ENCODE measurements around the gene ZNF208. TPM values are rescaled to one million over a fixed set of nuclear protein-coding genes. Genes with fewer than 3 reads are reported as not detected.
"Not testable (repeated sequence)": the region's sequence is repeated elsewhere in the genome, so short reads cannot be mapped to it uniquely, and the experiment has no call there.

The ZNF208 gene
- 0.44 and 0.51 TPM in 2 replicates for total RNA-seq (2012; rRNA removed)

DNA sequence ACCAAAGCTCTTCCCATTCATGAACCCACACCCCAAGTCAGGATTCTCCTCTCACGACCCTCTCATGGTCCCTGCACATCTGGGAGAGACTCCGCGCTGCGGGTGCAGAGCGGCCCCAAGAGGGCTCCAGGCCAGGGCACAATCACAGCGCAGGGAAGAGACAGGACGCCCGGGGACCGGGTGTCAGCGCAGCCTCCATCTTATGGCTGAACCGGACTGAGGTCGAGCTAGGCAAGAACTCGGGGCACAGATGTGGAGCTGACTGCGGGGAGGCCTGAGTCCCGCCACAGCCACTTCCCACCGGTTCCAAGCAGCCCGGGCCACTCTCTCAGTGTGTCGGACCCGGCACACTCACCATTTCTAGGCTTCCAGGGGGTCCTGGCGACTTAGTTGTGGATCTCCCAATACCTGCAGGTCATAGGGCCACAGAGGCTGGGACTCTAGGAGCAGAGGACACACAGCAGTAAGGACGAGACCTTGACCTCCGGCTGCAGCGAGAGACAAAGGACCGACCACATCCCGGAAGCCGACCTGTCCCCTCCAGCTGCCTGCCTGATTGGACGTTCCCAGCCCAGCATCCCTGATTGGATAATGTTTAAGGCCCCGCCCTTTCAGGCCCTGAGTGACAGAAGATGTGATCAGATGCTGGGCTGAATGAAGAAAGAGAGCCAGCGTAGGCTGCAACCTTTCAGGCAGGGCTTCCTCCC is at the start of gene ZNF208:
ZNF208 (minus strand) TSS at position 507 of the 707 bp plus-strand sequence; CDS start at position 358, 149 bp downstream.
- not testable (repeated sequence) for H3K27me3 ChIP-seq (ENCODE audit: control insufficient read depth, insufficient read depth, low read length); H3K4me2 ChIP-seq (ENCODE audit: low read length); H3K4me1 ChIP-seq (ENCODE audit: control insufficient read depth, insufficient read depth, low read length); H3K9ac ChIP-seq (ENCODE audit: low read depth, low read length); H3K4me3 ChIP-seq (ENCODE audit: low read length); H3K9me3 ChIP-seq (replicated peaks; ENCODE audit: low read length); H3K36me3 ChIP-seq (ENCODE audit: insufficient read depth, low read length)

DNA sequence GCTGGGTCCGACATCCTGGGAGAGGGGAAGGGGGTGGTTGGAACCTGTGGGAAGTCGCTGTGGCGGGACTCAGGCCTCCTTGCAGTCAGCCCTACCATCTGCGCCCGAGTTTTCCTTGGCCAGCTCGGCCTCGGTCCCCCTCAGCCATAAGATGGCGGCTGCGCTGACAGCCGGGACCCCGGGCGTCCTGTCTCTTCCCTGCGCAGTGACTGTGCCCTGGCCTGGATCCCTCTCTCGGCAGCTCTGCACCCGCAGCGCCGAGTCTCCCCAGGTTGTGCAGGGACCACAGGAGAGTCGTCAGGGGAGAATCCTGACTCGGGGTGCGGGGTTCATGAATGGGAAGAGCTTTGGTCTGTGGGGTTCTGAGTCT is 41.9 kb upstream of the ZNF208 start:
- H3K36me3 ChIP-seq (ENCODE audit: insufficient read depth, low read length), result no peaks in the 10 kb centered on the region
- H3K9me3 ChIP-seq (replicated peaks; ENCODE audit: low read length), result peaks cover 15% of the 10 kb centered on the region
- H3K27me3 ChIP-seq (ENCODE audit: control insufficient read depth, insufficient read depth, low read length), result no peaks in the 10 kb centered on the region
- peak overlapping the region; percentile 60 for H3K4me3 ChIP-seq (ENCODE audit: low read length)
- H3K9ac ChIP-seq (ENCODE audit: low read depth, low read length), result no peak overlapping the region
- no peaks in the 10 kb centered on the region for H3K4me1 ChIP-seq (ENCODE audit: control insufficient read depth, insufficient read depth, low read length)
- H3K4me2 ChIP-seq (ENCODE audit: low read length), result peak overlapping the region; percentile 33

DNA sequence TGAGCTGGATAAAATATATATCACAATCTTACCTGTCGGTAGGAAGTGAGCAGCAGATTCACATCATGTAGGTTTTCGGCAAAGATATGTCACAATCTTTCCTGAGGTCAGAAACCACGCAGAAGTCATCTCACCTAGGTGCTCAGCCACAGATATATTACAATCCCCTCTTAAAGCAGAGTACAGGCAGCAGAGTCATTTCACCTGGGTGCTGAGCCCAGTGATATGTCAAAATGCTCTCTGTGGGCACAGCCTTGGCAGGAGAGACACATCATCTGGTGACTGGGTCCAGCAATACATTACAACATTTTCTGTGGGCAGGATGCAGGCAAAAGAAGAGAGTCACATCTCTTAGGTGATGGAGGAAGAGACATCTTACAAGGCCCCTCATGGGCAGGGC is 30.4 kb upstream of the ZNF208 start:
- H3K27me3 ChIP-seq (ENCODE audit: control insufficient read depth, insufficient read depth, low read length); H3K4me2 ChIP-seq (ENCODE audit: low read length); H3K36me3 ChIP-seq (ENCODE audit: insufficient read depth, low read length); H3K4me1 ChIP-seq (ENCODE audit: control insufficient read depth, insufficient read depth, low read length); H3K9ac ChIP-seq (ENCODE audit: low read depth, low read length); H3K4me3 ChIP-seq (ENCODE audit: low read length): not testable (repeated sequence)
- peaks cover 13% of the 10 kb centered on the region for H3K9me3 ChIP-seq (replicated peaks; ENCODE audit: low read length)

DNA sequence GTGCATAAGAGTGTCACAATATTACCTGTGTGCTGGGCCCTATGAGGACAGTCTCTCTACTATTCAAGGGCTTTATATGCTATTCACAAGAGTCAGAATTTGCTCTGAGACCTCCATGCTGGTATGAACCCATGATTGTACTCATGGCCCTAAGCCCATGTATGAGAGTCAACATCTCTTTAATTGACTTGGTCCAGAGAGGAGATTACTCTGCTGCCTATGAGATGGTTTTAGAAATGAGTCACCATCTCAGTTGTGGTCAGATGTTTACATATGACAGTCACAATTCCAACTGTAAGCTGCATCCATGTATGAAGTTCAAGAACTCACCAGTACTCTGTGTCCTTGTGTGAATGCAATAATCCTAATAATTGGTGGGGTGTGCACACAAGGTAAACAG is 19.9 kb upstream of the ZNF208 start:
- H3K4me1 ChIP-seq (ENCODE audit: control insufficient read depth, insufficient read depth, low read length), result no peaks in the 10 kb centered on the region
- no peak overlapping the region for H3K9ac ChIP-seq (ENCODE audit: low read depth, low read length)
- no peak overlapping the region for H3K4me3 ChIP-seq (ENCODE audit: low read length)
- H3K36me3 ChIP-seq (ENCODE audit: insufficient read depth, low read length), result no peaks in the 10 kb centered on the region
- no peaks in the 10 kb centered on the region for H3K27me3 ChIP-seq (ENCODE audit: control insufficient read depth, insufficient read depth, low read length)
- peaks cover 17% of the 10 kb centered on the region for H3K9me3 ChIP-seq (replicated peaks; ENCODE audit: low read length)
- H3K4me2 ChIP-seq (ENCODE audit: low read length), result no peak overlapping the region

DNA sequence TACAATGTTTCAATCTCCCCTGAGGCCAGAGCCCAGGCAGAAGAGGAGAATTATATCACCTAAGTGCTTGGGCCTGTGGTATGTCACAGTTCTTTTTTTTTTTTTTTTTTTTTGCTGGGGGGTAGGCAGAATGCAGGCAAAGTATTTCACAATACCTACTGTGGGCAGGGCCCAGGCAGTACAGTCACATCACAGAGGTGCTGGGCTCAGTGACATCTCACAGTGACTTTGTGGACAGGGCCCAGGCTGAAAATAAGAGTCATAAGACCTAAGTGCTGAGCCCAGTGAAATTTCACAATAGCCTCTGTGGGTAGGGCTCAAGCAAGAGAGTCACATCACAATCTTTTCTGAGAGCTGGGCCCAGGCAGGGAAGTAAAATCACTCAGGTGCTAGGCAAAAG is 15.9 kb upstream of the ZNF208 start:
- Histone ChIP-seq H3K4me2 (ENCODE audit: low read length) (no peak overlapping the region), H3K9me3 (replicated peaks; ENCODE audit: low read length) (peaks cover 14% of the 10 kb centered on the region), H3K4me1 (ENCODE audit: control insufficient read depth, insufficient read depth, low read length) (no peaks in the 10 kb centered on the region)

DNA sequence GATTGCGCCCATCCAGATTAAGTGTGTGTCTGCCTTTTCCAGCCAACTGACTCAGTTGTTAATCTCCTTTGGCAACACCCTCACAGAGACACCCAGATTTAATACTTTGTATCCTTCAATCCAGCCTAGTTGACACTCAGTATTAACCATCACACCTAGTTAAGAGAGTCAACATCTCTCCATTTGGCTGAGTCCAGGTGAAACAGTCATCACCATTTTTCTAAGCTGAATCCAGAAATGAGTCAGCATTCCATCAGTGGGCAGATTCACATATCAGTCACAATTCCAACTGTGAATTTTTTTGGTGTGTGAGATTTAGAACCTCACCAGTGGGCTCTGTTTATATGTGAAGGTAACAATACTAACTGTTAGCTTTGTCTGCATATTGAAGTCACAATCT is 14.8 kb upstream of the ZNF208 start:
- not testable (repeated sequence) for H3K9ac ChIP-seq (ENCODE audit: low read depth, low read length); H3K4me2 ChIP-seq (ENCODE audit: low read length); H3K36me3 ChIP-seq (ENCODE audit: insufficient read depth, low read length); H3K4me3 ChIP-seq (ENCODE audit: low read length); H3K4me1 ChIP-seq (ENCODE audit: control insufficient read depth, insufficient read depth, low read length); H3K27me3 ChIP-seq (ENCODE audit: control insufficient read depth, insufficient read depth, low read length)
- peaks cover 14% of the 10 kb centered on the region for H3K9me3 ChIP-seq (replicated peaks; ENCODE audit: low read length)

More for the DNA sequence above, 15.9 kb upstream of the ZNF208 start:
- Histone ChIP-seq H3K36me3 (ENCODE audit: insufficient read depth, low read length) (no peaks in the 10 kb centered on the region), H3K27me3 (ENCODE audit: control insufficient read depth, insufficient read depth, low read length) (no peaks in the 10 kb centered on the region), H3K4me3 (ENCODE audit: low read length) (no peak overlapping the region), H3K9ac (ENCODE audit: low read depth, low read length) (no peak overlapping the region)

DNA sequence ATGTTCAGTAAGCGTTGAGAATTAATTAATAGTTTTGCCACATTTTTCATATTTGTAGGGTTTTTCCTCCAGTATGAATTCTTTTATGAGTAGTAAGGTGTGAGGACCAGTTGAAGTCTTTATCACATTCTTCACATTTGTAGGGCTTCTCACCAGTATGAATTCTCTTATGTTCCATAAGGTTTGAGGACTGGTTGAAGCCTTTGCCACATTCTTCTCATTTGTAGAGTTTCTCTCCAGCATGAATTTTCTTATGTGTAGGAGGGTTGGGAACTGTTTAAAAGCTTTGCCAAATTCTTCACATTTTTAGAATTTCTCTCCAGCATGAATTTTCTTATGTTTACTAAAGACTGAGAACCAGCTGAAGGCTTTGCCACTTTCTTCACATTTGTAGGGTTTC is 40.3 kb downstream of the ZNF208 start:
- H3K9ac ChIP-seq (ENCODE audit: low read depth, low read length), result no peak overlapping the region
- H3K4me1 ChIP-seq (ENCODE audit: control insufficient read depth, insufficient read depth, low read length), result no peaks in the 10 kb centered on the region
- H3K4me2 ChIP-seq (ENCODE audit: low read length), result no peak overlapping the region
- no peaks in the 10 kb centered on the region for H3K36me3 ChIP-seq (ENCODE audit: insufficient read depth, low read length)
- H3K27me3 ChIP-seq (ENCODE audit: control insufficient read depth, insufficient read depth, low read length), result no peaks in the 10 kb centered on the region
- no peak overlapping the region for H3K4me3 ChIP-seq (ENCODE audit: low read length)
- H3K9me3 ChIP-seq (replicated peaks; ENCODE audit: low read length), result peaks cover 3% of the 10 kb centered on the region

DNA sequence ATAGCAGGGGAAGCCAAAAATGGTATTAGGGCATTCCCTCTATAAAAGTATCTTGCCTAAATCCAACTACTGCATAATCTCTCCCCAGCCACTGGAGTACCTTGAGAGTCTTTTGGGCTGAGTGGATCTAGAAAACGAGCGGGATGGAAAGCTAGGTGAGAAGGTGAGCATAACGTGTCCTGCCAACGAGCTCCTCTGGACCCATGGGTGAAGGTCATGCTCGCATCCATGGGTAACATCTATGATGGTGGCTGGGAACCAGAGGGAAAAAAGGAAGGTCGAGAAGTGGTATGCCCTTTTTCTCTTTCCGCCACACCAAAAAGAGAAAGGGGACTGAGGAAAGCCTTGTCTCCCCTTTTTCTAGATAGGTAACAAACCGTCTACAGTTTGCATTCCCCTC is 63.0 kb downstream of the ZNF208 start:
- Histone ChIP-seq H3K27me3 (ENCODE audit: control insufficient read depth, insufficient read depth, low read length) (no peaks in the 10 kb centered on the region), H3K36me3 (ENCODE audit: insufficient read depth, low read length) (no peaks in the 10 kb centered on the region), H3K9me3 (replicated peaks; ENCODE audit: low read length) (peaks cover 15% of the 10 kb centered on the region), H3K4me2 (ENCODE audit: low read length) (no peak overlapping the region), H3K4me1 (ENCODE audit: control insufficient read depth, insufficient read depth, low read length) (no peaks in the 10 kb centered on the region), H3K9ac (ENCODE audit: low read depth, low read length) (no peak overlapping the region), H3K4me3 (ENCODE audit: low read length) (no peak overlapping the region)

DNA sequence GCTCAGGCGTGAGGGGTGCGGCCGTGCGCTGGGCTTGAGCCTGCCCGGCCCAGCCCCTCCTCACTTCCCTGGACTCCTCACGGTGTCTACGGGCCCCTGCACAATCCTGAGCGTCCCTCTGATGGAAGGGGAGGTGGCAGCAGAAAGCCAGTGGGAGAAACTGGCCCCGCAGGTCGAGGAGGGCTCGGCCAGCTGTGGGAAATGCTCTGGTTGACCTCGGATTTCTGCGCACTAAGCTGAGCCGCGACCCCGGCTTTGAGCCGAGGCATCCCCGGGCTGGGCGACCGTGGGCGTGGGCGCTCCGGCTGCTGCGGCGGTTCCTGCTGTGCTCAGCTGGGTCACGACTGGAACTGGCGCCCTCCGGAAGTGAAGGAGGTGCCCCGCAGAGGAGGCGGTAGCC is 70.1 kb downstream of the ZNF208 start:
- peaks cover 3% of the 10 kb centered on the region for H3K9me3 ChIP-seq (replicated peaks; ENCODE audit: low read length)
- no peaks in the 10 kb centered on the region for H3K36me3 ChIP-seq (ENCODE audit: insufficient read depth, low read length)
- H3K4me2 ChIP-seq (ENCODE audit: low read length), result no peak overlapping the region
- no peak overlapping the region for H3K4me3 ChIP-seq (ENCODE audit: low read length)
- H3K4me1 ChIP-seq (ENCODE audit: control insufficient read depth, insufficient read depth, low read length), result no peaks in the 10 kb centered on the region
- H3K27me3 ChIP-seq (ENCODE audit: control insufficient read depth, insufficient read depth, low read length), result no peaks in the 10 kb centered on the region
- no peak overlapping the region for H3K9ac ChIP-seq (ENCODE audit: low read depth, low read length)

DNA sequence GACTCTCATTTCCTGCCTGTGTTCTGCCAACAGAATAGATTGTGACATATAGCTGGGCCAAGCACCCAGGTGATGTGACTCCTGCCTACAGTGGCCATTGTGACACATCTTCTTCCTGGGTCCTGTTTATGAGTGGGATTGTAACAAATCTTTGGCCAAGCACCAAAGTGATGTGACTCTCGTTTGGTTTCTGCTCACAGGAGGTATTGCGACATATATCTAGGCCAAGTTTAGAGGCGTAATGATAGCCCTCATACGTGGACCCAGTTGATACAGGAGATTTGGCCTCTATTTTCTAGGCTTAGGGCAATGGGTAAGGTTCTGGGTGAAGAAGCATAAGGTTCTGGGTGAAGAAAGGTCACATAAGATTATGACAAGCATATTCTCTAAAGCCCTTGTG is 76.2 kb downstream of the ZNF208 start:
- Histone ChIP-seq H3K4me1 (ENCODE audit: control insufficient read depth, insufficient read depth, low read length) (no peaks in the 10 kb centered on the region), H3K9me3 (replicated peaks; ENCODE audit: low read length) (peaks cover 19% of the 10 kb centered on the region), H3K4me3 (ENCODE audit: low read length) (no peak overlapping the region), H3K4me2 (ENCODE audit: low read length) (no peak overlapping the region), H3K9ac (ENCODE audit: low read depth, low read length) (no peak overlapping the region), H3K27me3 (ENCODE audit: control insufficient read depth, insufficient read depth, low read length) (no peaks in the 10 kb centered on the region), H3K36me3 (ENCODE audit: insufficient read depth, low read length) (no peaks in the 10 kb centered on the region)

DNA sequence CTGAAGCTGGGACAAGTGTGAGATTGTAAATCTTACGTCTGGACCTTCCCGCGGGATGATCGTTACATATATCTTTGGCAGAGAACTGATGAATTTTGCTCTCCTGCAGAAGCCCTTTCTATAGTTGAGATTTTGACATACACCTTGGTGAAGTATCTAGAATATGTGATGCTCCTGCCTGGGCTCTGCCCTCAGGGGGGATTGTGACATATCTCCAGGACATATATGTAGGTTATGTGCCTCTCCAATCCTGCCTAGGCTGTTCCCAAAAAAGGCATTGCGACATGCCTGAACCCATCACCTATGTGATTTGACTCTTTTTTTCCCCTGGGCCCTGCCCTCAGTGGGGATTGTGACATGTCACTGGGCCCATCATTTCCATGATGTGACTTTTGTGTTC is 76.6 kb downstream of the ZNF208 start:
- Histone ChIP-seq H3K4me1 (ENCODE audit: control insufficient read depth, insufficient read depth, low read length) (no peaks in the 10 kb centered on the region), H3K27me3 (ENCODE audit: control insufficient read depth, insufficient read depth, low read length) (no peaks in the 10 kb centered on the region), H3K36me3 (ENCODE audit: insufficient read depth, low read length) (no peaks in the 10 kb centered on the region), H3K9ac (ENCODE audit: low read depth, low read length) (no peak overlapping the region), H3K4me2 (ENCODE audit: low read length) (no peak overlapping the region), H3K4me3 (ENCODE audit: low read length) (no peak overlapping the region), H3K9me3 (replicated peaks; ENCODE audit: low read length) (peaks cover 19% of the 10 kb centered on the region)

DNA sequence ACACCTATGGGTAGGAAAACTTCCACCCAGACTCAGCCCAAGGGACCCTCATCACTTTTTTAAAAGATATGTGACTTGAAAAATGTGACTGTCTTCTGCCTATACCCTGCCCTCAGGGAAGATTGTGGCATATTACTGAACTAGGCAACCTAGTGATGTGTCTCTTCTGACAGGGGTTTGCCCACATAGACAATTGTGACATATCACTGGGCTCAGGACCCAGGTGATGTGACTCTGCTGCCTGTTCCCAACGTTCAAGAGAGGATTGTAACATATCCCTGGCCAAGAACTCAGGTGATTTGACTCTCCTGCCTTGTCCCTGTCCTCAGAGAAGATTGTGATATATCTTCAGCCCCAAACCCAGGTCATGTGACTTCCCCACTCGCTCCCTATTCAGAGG is 88.5 kb downstream of the ZNF208 start:
- Histone ChIP-seq H3K4me3 (ENCODE audit: low read length) (no peak overlapping the region), H3K36me3 (ENCODE audit: insufficient read depth, low read length) (no peaks in the 10 kb centered on the region), H3K9ac (ENCODE audit: low read depth, low read length) (no peak overlapping the region), H3K4me2 (ENCODE audit: low read length) (no peak overlapping the region), H3K27me3 (ENCODE audit: control insufficient read depth, insufficient read depth, low read length) (no peaks in the 10 kb centered on the region), H3K4me1 (ENCODE audit: control insufficient read depth, insufficient read depth, low read length) (no peaks in the 10 kb centered on the region), H3K9me3 (replicated peaks; ENCODE audit: low read length) (peaks cover 8% of the 10 kb centered on the region)

Measured in skeletal muscle satellite cell (primary cell).